MM.1S (cell line): ENCODE measurements around the gene ATP11B.
"Not testable (repeated sequence)": the region's sequence is repeated elsewhere in the genome, so short reads cannot be mapped to it uniquely, and the experiment has no call there.

Experiments used
- DNase-seq: peaks from one replicate; pipeline ENCODE4 v3.0.0-alpha.2; 2015
- H2AFZ ChIP-seq: fragments of 300-600 bp; sonication (generic); 2 replicates; pipeline ENCODE4 v1.6.0; 2016; ENCODE audit warnings: antibody characterized with exemption, low read length
- H3F3A ChIP-seq: fragments of 300-600 bp; sonication (generic); 2 replicates; pipeline ENCODE4 v1.6.1; 2016; ENCODE audit warnings: mild to moderate bottlenecking, antibody characterized with exemption, low read length, moderate library complexity, mixed read lengths; ENCODE audit not compliant: insufficient read depth
- H3K27ac ChIP-seq: fragments of 300-600 bp; sonication (generic); 2 replicates; pipeline ENCODE4 v1.5.1; 2016; ENCODE audit warnings: mild to moderate bottlenecking, low read length
- H3K27me3 ChIP-seq: fragments of 300-600 bp; sonication (generic); replicated peaks from 2 replicates; pipeline ENCODE4 v1.6.0; 2016; ENCODE audit warnings: low read length; ENCODE audit not compliant: insufficient read depth
- H3K36me3 ChIP-seq: fragments of 300-600 bp; sonication (generic); replicated peaks from 2 replicates; pipeline ENCODE4 v1.6.1; 2016; ENCODE audit warnings: mild to moderate bottlenecking, low read length, mixed read lengths; ENCODE audit not compliant: insufficient read depth
- H3K4me1 ChIP-seq: fragments of 300-600 bp; sonication (generic); 2 replicates; pipeline ENCODE4 v1.6.1; 2016; ENCODE audit warnings: low read length, mixed read lengths
- H3K4me2 ChIP-seq: fragments of 300-600 bp; sonication (generic); 2 replicates; pipeline ENCODE4 v1.6.0; 2016; ENCODE audit warnings: low read depth, low read length
- H3K4me3 ChIP-seq: fragments of 300-600 bp; sonication (generic); 2 replicates; pipeline ENCODE4 v1.5.1; 2016; ENCODE audit warnings: low read length, mixed read lengths
- H3K79me2 ChIP-seq: fragments of 300-600 bp; sonication (generic); 2 replicates; pipeline ENCODE4 v1.6.1; 2016; ENCODE audit warnings: mixed run types, low read length, mixed read lengths
- H3K9ac ChIP-seq: fragments of 300-600 bp; sonication (generic); 2 replicates; pipeline ENCODE4 v1.6.1; 2016; ENCODE audit warnings: low read length, mixed read lengths
- H3K9me2 ChIP-seq: fragments of 300-600 bp; sonication (generic); replicated peaks from 2 replicates; pipeline ENCODE4 v1.6.1; 2016; ENCODE audit warnings: mild to moderate bottlenecking, low read length, mixed read lengths; ENCODE audit not compliant: insufficient read depth
- H3K9me3 ChIP-seq: fragments of 300-600 bp; sonication (generic); replicated peaks from 2 replicates; pipeline ENCODE4 v1.6.1; 2016; ENCODE audit warnings: mild to moderate bottlenecking, low read length, mixed read lengths; ENCODE audit not compliant: insufficient read depth
- H4K20me1 ChIP-seq: fragments of 300-600 bp; sonication (generic); 2 replicates; pipeline ENCODE4 v1.6.1; 2016; ENCODE audit warnings: mild to moderate bottlenecking, low read length, moderate library complexity, mixed read lengths; ENCODE audit not compliant: insufficient read depth
- CTCF ChIP-seq: fragments of 300-600 bp; sonication (generic); IDR thresholded peaks from 2 replicates; pipeline ENCODE4 v1.5.1; 2016; ENCODE audit warnings: antibody characterized with exemption, low read length, mixed read lengths
- EZH2 ChIP-seq: fragments of 300-600 bp; sonication (generic); optimal IDR thresholded peaks from 2 replicates; pipeline ENCODE3; 2017; ENCODE audit warnings: low read depth, mild to moderate bottlenecking, antibody characterized with exemption, low read length, mixed read lengths
- EZH2phosphoT487 ChIP-seq: fragments of 300-600 bp; sonication (generic); IDR thresholded peaks from 2 replicates; pipeline ENCODE4 v1.6.1; 2018; ENCODE audit warnings: antibody characterized with exemption, low read length

ATP11B gene

GRCh38 chr3:182818296-182818978, 25.1 kb downstream of the ATP11B start:
- TF ChIP-seq CTCF (no peak), EZH2phosphoT487 (no peak), EZH2 (no peak)
- H3F3A ChIP-seq, result no peaks in the 10 kb centered on the region
- H3K27me3 ChIP-seq, result no peaks in the 10 kb centered on the region
- H3K79me2 ChIP-seq, result peaks cover 89% of the 10 kb centered on the region
- no peaks in the 10 kb centered on the region for H3K9me3 ChIP-seq
- H3K27ac ChIP-seq, result no peak overlapping the region
- H4K20me1 ChIP-seq, result peaks cover 14% of the 10 kb centered on the region
- peaks cover 14% of the 10 kb centered on the region for H3K36me3 ChIP-seq
- peaks cover 5% of the 10 kb centered on the region; the same call in 1 of the 2 replicates for H3K4me1 ChIP-seq
- no peak overlapping the region for H3K4me2 ChIP-seq
- H3K9me2 ChIP-seq, result no peaks in the 10 kb centered on the region
- no peak overlapping the region for H3K9ac ChIP-seq
- no peak overlapping the region for H2AFZ ChIP-seq
- H3K4me3 ChIP-seq, result no peak overlapping the region
- no peak for DNase-seq

GRCh38 chr3:182821221-182821981, 28.1 kb downstream of the ATP11B start:
- no peak overlapping the region for H3K9ac ChIP-seq
- H3K79me2 ChIP-seq, result peaks cover 89% of the 10 kb centered on the region

DNA sequence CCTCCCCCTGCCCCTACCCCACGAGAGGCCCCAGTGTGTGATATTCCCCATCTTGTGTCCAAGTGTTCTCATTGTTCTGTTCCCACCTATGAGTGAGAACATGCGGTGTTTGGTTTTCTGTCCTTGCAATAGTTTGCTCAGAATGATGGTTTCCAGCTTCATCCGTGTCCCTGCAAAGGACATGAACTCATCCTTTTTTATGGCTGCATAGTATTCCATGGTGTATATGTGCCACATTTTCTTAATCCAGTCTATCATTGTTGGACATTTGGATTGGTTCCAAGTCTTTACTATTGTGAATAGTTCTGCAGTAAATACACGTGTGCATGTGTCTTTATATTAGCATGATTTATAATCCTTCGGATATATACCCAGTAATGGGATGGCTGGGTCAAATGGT, 29.0 kb downstream of the ATP11B start:
- not testable (repeated sequence) for H3K4me1 ChIP-seq, H3K27ac ChIP-seq, H3K27me3 ChIP-seq, H3K9me3 ChIP-seq, H4K20me1 ChIP-seq, H3K9me2 ChIP-seq, H3K9ac ChIP-seq, H3K4me3 ChIP-seq, H2AFZ ChIP-seq, H3F3A ChIP-seq, H3K4me2 ChIP-seq, DNase-seq
- peaks cover 14% of the 10 kb centered on the region for H3K36me3 ChIP-seq
- peaks cover 89% of the 10 kb centered on the region for H3K79me2 ChIP-seq

More at GRCh38 chr3:182821221-182821981, 28.1 kb downstream of the ATP11B start:
- no peak overlapping the region for H3K27ac ChIP-seq
- peaks cover under 1% of the 10 kb centered on the region; the same call in 1 of the 2 replicates for H3K4me1 ChIP-seq
- TF ChIP-seq EZH2, result no peak
- TF ChIP-seq CTCF, result no peak
- TF ChIP-seq EZH2phosphoT487, result no peak
- H3K4me3 ChIP-seq, result no peak overlapping the region
- H3K27me3 ChIP-seq, result no peaks in the 10 kb centered on the region
- H3K4me2 ChIP-seq, result no peak overlapping the region
- H2AFZ ChIP-seq, result no peak overlapping the region
- H3K36me3 ChIP-seq, result peaks cover 14% of the 10 kb centered on the region
- peaks cover 4% of the 10 kb centered on the region; the same call in 1 of the 2 replicates for H4K20me1 ChIP-seq
- no peaks in the 10 kb centered on the region for H3K9me2 ChIP-seq
- H3F3A ChIP-seq, result no peaks in the 10 kb centered on the region
- H3K9me3 ChIP-seq, result no peaks in the 10 kb centered on the region
- no peak for DNase-seq

DNA sequence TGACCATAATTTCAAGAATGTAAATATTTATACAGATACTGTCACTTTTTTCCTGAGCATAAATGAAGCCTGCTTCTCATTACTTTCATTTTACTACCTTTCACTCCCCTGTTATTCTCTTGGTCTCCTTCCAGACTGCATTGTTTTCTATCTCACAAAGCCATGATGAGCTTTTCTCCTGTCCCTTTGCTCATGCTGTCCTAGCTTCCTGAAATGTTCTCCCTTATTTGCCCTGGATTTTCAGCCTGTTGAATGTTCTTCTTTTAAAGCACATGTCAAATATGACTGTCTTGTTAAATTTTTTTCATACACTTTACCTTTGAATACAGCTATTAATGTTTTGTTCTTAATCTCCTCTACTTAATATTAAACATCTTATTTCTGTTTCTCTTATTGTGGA, 31.7 kb downstream of the ATP11B start:
- no peaks in the 10 kb centered on the region for H4K20me1 ChIP-seq
- no peak overlapping the region for H2AFZ ChIP-seq
- no peaks in the 10 kb centered on the region for H3K27me3 ChIP-seq
- TF ChIP-seq EZH2, result no peak
- TF ChIP-seq EZH2phosphoT487, result no peak
- no peak for TF ChIP-seq CTCF
- H3K9me2 ChIP-seq, result no peaks in the 10 kb centered on the region
- peaks cover 80% of the 10 kb centered on the region for H3K79me2 ChIP-seq
- no peak for DNase-seq
- no peak overlapping the region for H3K4me3 ChIP-seq
- no peak overlapping the region for H3K27ac ChIP-seq
- H3K9me3 ChIP-seq, result no peaks in the 10 kb centered on the region
- no peaks in the 10 kb centered on the region for H3K4me1 ChIP-seq
- H3K9ac ChIP-seq, result no peak overlapping the region
- H3F3A ChIP-seq, result no peaks in the 10 kb centered on the region
- H3K4me2 ChIP-seq, result no peak overlapping the region
- peaks cover 14% of the 10 kb centered on the region for H3K36me3 ChIP-seq
